MCF 10A (cell line): ENCODE results near the gene RFESD. TPM values are rescaled to one million over a fixed set of nuclear protein-coding genes. Genes with fewer than 3 reads are reported as not detected.

Source experiments
- BruUV-seq: library from RNA; stranded (reverse); fragments of 400-500 nt; replicated peaks from 2 replicates; lab custom pipeline; 2021; lab: Mats Ljungman, UMichigan
- CTCF ChIA-PET: fragments of 300-600 bp; sonication (Branson Sonifier 250); formaldehyde crosslinking; extraction: SDS; loops from one replicate; lab custom pipeline; 2021; ENCODE audit warnings: antibody characterized with exemption, inconsistent platforms; lab: Yijun Ruan, JAX
- POLR2A ChIA-PET: fragments of 300-600, 350-650 bp; sonication (Branson Sonifier 250); formaldehyde crosslinking; extraction: SDS; loops from one replicate; lab custom pipeline; 2020; ENCODE audit warnings: antibody characterized with exemption, inconsistent platforms; lab: Yijun Ruan, JAX
- DNase-seq: peaks from one replicate; pipeline ENCODE4 v3.0.0-alpha.2; 2018; ENCODE audit not compliant: unreplicated experiment
- H3K27ac Mint-ChIP-seq: one replicate; pipeline ENCODE4 v1.8.0; 2022; ENCODE audit warnings: mild to moderate bottlenecking, low read depth, mixed read lengths; ENCODE audit not compliant: unreplicated experiment
- H3K27me3 Mint-ChIP-seq: one replicate; pipeline ENCODE4 v1.8.0; 2022; ENCODE audit warnings: mixed read lengths; ENCODE audit not compliant: insufficient read depth, unreplicated experiment
- H3K36me3 Mint-ChIP-seq: one replicate; pipeline ENCODE4 v1.8.0; 2022; ENCODE audit warnings: mild to moderate bottlenecking, moderate library complexity, mixed read lengths; ENCODE audit not compliant: insufficient read depth, unreplicated experiment
- H3K4me1 Mint-ChIP-seq: one replicate; pipeline ENCODE4 v1.8.0; 2022; ENCODE audit warnings: mixed read lengths; ENCODE audit not compliant: insufficient read depth, unreplicated experiment
- H3K4me3 Mint-ChIP-seq: one replicate; pipeline ENCODE4 v1.8.0; 2022; ENCODE audit warnings: mild to moderate bottlenecking, moderate library complexity, mixed read lengths; ENCODE audit not compliant: unreplicated experiment
- H3K9me3 Mint-ChIP-seq: one replicate; pipeline ENCODE4 v1.8.0; 2022; ENCODE audit warnings: mixed read lengths; ENCODE audit not compliant: unreplicated experiment
- intact Hi-C: fragments of 100-400 bp; cut with micrococcal nuclease; formaldehyde crosslinking; loops from 2 replicates; pipeline ENCODE4 v1.14.1; 2022
- total RNA-seq: library from RNA; stranded (reverse); gene quantifications from 2 replicates; pipeline ENCODE4 v1.2.3, GENCODE V29; 2022
- TF ChIP-seq, protein P1 (sequence below): fragments of 200-600 bp; IDR thresholded peaks from one replicate; pipeline ENCODE4 v1.8.0; 2022; ENCODE audit warnings: antibody characterized with exemption, mild to moderate bottlenecking; ENCODE audit not compliant: unreplicated experiment

Gene RFESD
- total RNA-seq, 1 experiment from 2014 or later, result 5.9 TPM

- H3K27ac Mint-ChIP-seq, result no peak overlapping the region
- H3K36me3 Mint-ChIP-seq, result peaks cover 14% of the 10 kb centered on the region
- intact Hi-C loops, result no loop called here
- no peaks in the 10 kb centered on the region for H3K27me3 Mint-ChIP-seq
- TF ChIP-seq, protein P1, sequence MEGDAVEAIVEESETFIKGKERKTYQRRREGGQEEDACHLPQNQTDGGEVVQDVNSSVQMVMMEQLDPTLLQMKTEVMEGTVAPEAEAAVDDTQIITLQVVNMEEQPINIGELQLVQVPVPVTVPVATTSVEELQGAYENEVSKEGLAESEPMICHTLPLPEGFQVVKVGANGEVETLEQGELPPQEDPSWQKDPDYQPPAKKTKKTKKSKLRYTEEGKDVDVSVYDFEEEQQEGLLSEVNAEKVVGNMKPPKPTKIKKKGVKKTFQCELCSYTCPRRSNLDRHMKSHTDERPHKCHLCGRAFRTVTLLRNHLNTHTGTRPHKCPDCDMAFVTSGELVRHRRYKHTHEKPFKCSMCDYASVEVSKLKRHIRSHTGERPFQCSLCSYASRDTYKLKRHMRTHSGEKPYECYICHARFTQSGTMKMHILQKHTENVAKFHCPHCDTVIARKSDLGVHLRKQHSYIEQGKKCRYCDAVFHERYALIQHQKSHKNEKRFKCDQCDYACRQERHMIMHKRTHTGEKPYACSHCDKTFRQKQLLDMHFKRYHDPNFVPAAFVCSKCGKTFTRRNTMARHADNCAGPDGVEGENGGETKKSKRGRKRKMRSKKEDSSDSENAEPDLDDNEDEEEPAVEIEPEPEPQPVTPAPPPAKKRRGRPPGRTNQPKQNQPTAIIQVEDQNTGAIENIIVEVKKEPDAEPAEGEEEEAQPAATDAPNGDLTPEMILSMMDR, result no peak
- BruUV-seq, result no TSS peak
- no peaks in the 10 kb centered on the region for H3K4me1 Mint-ChIP-seq
- ChIA-PET CTCF (interaction anchor here (0.6 to 0.7 kb wide), 2 partner anchors 174 to 639 kb away, joined by 3 read pairs; no protein-coding TSS in a partner anchor), POLR2A (no interaction called here)
- no peak overlapping the region for H3K4me3 Mint-ChIP-seq
- DNase-seq, result no peak
- H3K9me3 Mint-ChIP-seq, result no peaks in the 10 kb centered on the region
Measured at GRCh38 chr5:95606419-95606818, 40.2 kb upstream of the RFESD start.

- intact Hi-C loops, result no loop called here
- ChIA-PET POLR2A (interaction anchor here (0.7 kb wide), 1 partner anchor 900 kb away, joined by 3 read pairs; no protein-coding TSS in a partner anchor), CTCF (interaction anchor here (0.5 kb wide), 1 partner anchor 45 kb away, joined by 3 read pairs; no protein-coding TSS in a partner anchor)
- Mint-ChIP-seq H3K9me3 (peaks cover 8% of the 10 kb centered on the region), H3K4me1 (no peaks in the 10 kb centered on the region), H3K27ac (no peak overlapping the region), H3K27me3 (no peaks in the 10 kb centered on the region), H3K4me3 (no peak overlapping the region), H3K36me3 (peaks cover 1% of the 10 kb centered on the region)
- DNase-seq, result no peak
- no TSS peak for BruUV-seq
- TF ChIP-seq, protein P1, result no peak
Measured at GRCh38 chr5:95609711-95610110, 36.9 kb upstream of the RFESD start.

DNA sequence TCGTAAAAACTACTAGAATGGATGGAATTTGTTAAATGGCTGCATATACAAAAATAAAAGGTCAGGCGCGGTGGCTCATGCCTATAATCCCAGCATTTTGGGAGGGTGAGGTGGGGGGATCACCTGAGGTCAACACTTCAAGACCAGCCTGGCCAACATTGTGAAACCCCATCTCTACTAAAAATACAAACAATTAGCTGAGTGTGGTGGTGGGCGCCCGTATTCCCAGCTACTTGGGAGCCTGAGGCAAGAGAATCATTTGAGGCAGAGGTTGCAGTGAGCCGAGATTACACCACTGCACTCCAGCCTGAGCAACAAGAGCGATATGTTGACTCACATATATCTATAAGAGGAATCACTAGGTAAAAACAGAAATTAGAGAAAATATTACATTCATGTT is 36.0 kb upstream of the RFESD start:
- POLR2A ChIA-PET, result no interaction called here
- Mint-ChIP-seq H3K36me3 (no peaks in the 10 kb centered on the region), H3K4me1 (no peaks in the 10 kb centered on the region), H3K4me3 (no peak overlapping the region), H3K9me3 (peaks cover 8% of the 10 kb centered on the region), H3K27ac (no peak overlapping the region), H3K27me3 (no peaks in the 10 kb centered on the region)
- TF ChIP-seq, protein P1, result no peak
- intact Hi-C loops, result no loop called here
- BruUV-seq, result no TSS peak
- CTCF ChIA-PET, result interaction anchor here (0.5 to 0.6 kb wide), 3 partner anchors 31 to 46 kb away, joined by 3 read pairs; no protein-coding TSS in a partner anchor
- no peak for DNase-seq

DNA sequence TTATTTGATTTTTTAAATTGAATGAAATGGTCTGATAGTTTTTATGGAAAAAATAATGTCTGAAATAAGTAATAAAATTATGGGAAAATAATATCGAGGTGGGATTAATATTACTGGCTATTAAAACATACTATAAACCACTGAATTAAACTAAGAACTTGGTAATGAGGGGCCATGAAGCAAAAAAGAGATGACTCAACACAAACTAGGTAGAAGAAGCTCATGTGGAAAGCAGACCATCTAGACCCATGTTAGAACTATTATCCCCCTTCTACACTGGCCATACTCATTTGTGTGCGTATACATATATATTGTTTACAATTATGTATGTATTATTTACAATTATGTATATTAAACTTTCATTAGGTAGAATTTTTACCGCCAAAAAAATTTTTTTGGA is 35.2 kb upstream of the RFESD start:
- Mint-ChIP-seq H3K4me1 (no peaks in the 10 kb centered on the region), H3K4me3 (no peak overlapping the region), H3K36me3 (no peaks in the 10 kb centered on the region), H3K9me3 (peaks cover 8% of the 10 kb centered on the region), H3K27me3 (no peaks in the 10 kb centered on the region), H3K27ac (no peak overlapping the region)
- CTCF ChIA-PET, result interaction anchor here (0.6 kb wide), 1 partner anchor 502 kb away, joined by 3 read pairs; no protein-coding TSS in a partner anchor
- POLR2A ChIA-PET, result no interaction called here
- TF ChIP-seq, protein P1, result no peak
- DNase-seq, result no peak
- no TSS peak for BruUV-seq
- intact Hi-C loops, result no loop called here
